ENCODE data around the gene SETX. TPM values are rescaled to one million over a fixed set of nuclear protein-coding genes. Genes with fewer than 3 reads are reported as not detected.

SETX gene
- total RNA-seq, 1 experiment from 2014 or later, result 44.3 TPM

DNA sequence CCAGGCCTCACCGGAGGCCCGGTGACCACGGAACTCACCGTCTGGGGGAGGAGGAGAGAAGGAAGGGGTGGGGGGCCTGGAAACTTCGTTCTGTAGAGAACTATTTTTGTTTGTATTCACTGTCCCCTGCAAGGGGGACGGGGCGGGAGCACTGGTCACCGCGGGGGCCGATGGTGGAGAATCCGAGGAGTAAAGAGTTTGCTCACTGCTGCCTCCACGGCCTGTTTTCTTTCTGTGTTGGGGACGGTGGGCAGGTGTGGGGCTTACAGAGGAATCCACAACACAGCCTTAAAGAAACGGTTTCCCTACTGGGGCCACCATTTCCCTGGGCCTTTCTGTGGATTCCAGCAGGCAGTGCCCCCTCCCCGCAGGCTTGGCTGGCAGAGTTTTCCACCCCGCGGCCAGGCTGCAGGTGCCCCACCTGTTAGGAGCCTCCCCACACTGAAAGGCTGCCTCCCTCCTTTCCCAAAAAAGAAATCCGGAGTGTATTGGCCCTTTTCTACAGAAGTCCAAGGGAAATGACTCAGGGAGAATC, 112.1 kb downstream of the SETX start:
- DNase-seq, result peak; percentile 38
- Histone ChIP-seq H4K91ac (ENCODE audit: insufficient read length, low read depth, low read length) (no peak overlapping the region), H2BK12ac (ENCODE audit: insufficient read length, low read depth, low read length) (no peak overlapping the region), H4K20me1 (ENCODE audit: control insufficient read depth, insufficient read depth, insufficient read length) (no peaks in the 10 kb centered on the region), H2BK5ac (ENCODE audit: insufficient read length, low read length) (no peak overlapping the region), H3K9ac (ENCODE audit: extremely low read depth, insufficient read length, low read length) (no peak overlapping the region), H3K9me3 (ENCODE audit: control insufficient read depth, low read depth, low read length) (no peaks in the 10 kb centered on the region), H3K56ac (ENCODE audit: insufficient read length, low read depth, low read length) (no peak overlapping the region), H2AK5ac (ENCODE audit: insufficient read length, low read length) (no peak overlapping the region), H3K27me3 (ENCODE audit: insufficient read depth, low read length) (no peaks in the 10 kb centered on the region; the same call in 1 of the 2 replicates), H3T11ph (ENCODE audit: low read length) (no peak overlapping the region), H3K23ac (ENCODE audit: insufficient read length, low read depth, low read length) (no peak overlapping the region), H3K23me2 (ENCODE audit: insufficient read length, low read depth, low read length, poor library complexity, severe bottlenecking) (peaks cover 18% of the 10 kb centered on the region), H3K4me2 (ENCODE audit: insufficient read depth, insufficient read length, low read length) (peak overlapping the region; percentile 65), H3K27ac (ENCODE audit: insufficient read length, low read depth, low read length) (no peak overlapping the region), H3K4me1 (ENCODE audit: insufficient read depth, low read length) (no peaks in the 10 kb centered on the region; the same call in 1 of the 2 replicates), H3K4ac (ENCODE audit: low read depth, low read length) (no peak overlapping the region), H2BK20ac (ENCODE audit: low read depth, low read length, poor library complexity, severe bottlenecking) (no peak overlapping the region), H2AFZ (ENCODE audit: low read length) (no peak overlapping the region), H3K79me1 (ENCODE audit: insufficient read depth, low read depth, low read length, poor library complexity, severe bottlenecking) (no peaks in the 10 kb centered on the region), H2BK120ac (ENCODE audit: low read depth, low read length, poor library complexity, severe bottlenecking) (no peak overlapping the region), H4K5ac (ENCODE audit: insufficient read length, low read depth, low read length) (no peak overlapping the region), H2BK15ac (ENCODE audit: low read depth, low read length) (no peak overlapping the region), H4K8ac (replicated peaks; ENCODE audit: insufficient read length, low read depth, low read length) (no peak overlapping the region), H3K79me2 (ENCODE audit: insufficient read depth, low read length) (no peaks in the 10 kb centered on the region), H3K14ac (ENCODE audit: insufficient read depth, low read length) (0 out of 2 replicates have a peak overlapping the region, but pooled peaks have one; percentile 22), H3K18ac (ENCODE audit: insufficient read length, low read depth, low read length) (no peak overlapping the region)
- Mint-ChIP-seq H3K9me3 (no peaks in the 10 kb centered on the region), H3K36me3 (ENCODE audit: insufficient read depth in 1 of 3, low read depth in 3 of 3) (no peaks in the 10 kb centered on the region; a peak in 1 of 7 replicates), H3K27ac (no peak overlapping the region), H3K4me1 (peaks cover 10 to 35% of the 10 kb centered on the region in 2 experiments; a peak in 3 of 4 replicates), H3K4me3 (peak overlapping the region; percentile 74 to 87), H3K27me3 (ENCODE audit: low read depth) (peaks cover 52% of the 10 kb centered on the region)
- TF ChIP-seq, protein P1, sequence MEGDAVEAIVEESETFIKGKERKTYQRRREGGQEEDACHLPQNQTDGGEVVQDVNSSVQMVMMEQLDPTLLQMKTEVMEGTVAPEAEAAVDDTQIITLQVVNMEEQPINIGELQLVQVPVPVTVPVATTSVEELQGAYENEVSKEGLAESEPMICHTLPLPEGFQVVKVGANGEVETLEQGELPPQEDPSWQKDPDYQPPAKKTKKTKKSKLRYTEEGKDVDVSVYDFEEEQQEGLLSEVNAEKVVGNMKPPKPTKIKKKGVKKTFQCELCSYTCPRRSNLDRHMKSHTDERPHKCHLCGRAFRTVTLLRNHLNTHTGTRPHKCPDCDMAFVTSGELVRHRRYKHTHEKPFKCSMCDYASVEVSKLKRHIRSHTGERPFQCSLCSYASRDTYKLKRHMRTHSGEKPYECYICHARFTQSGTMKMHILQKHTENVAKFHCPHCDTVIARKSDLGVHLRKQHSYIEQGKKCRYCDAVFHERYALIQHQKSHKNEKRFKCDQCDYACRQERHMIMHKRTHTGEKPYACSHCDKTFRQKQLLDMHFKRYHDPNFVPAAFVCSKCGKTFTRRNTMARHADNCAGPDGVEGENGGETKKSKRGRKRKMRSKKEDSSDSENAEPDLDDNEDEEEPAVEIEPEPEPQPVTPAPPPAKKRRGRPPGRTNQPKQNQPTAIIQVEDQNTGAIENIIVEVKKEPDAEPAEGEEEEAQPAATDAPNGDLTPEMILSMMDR (conservative IDR thresholded peaks at IDR 0.05), result no peak
- WGBS (ENCODE audit: extremely low coverage, insufficient read length, low lambda C conversion rate), result no CpG with 5 or more reads among the region's 18 CpGs
